Progenitor cell of endocrine pancreas (in vitro differentiated cells): ENCODE results near the gene CPS1. TPM values are rescaled to one million over a fixed set of nuclear protein-coding genes. Genes with fewer than 3 reads are reported as not detected.

Experiments
- DNase-seq: peaks from one replicate; pipeline ENCODE4 v3.0.0; 2021; ENCODE audit warnings: low spot score; ENCODE audit not compliant: unreplicated experiment
- H3K27ac Mint-ChIP-seq: 2 replicates; pipeline ENCODE4 v1.8.0; 2021; ENCODE audit warnings: mild to moderate bottlenecking, moderate library complexity, mixed read lengths
- H3K27me3 Mint-ChIP-seq: 2 replicates; pipeline ENCODE4 v1.8.0; 2021; ENCODE audit warnings: mixed read lengths
- H3K36me3 Mint-ChIP-seq: 2 replicates; pipeline ENCODE4 v1.8.0; 2022; ENCODE audit warnings: mixed read lengths; ENCODE audit not compliant: insufficient read depth
- H3K4me1 Mint-ChIP-seq: 2 replicates; pipeline ENCODE4 v1.8.0; 2021; ENCODE audit warnings: low read depth, mixed read lengths
- H3K4me3 Mint-ChIP-seq: 2 replicates; pipeline ENCODE4 v1.8.0; 2021; ENCODE audit warnings: low read depth, mild to moderate bottlenecking, moderate library complexity, mixed read lengths
- H3K9me3 Mint-ChIP-seq: 2 replicates; pipeline ENCODE4 v1.8.0; 2021; ENCODE audit warnings: low read depth, mixed read lengths
- total RNA-seq: library from RNA; stranded (reverse); gene quantifications from 2 replicates; pipeline ENCODE4 v1.2.1, GENCODE V29; 2021
- TF ChIP-seq, protein P1 (sequence below): fragments of 200-600 bp; sonication (generic); IDR thresholded peaks from one replicate; pipeline ENCODE4 v1.5.0; 2021; ENCODE audit warnings: antibody characterized with exemption, mild to moderate bottlenecking; ENCODE audit not compliant: unreplicated experiment

The CPS1 gene
- total RNA-seq, 1 donor from 2014 or later = 4.9 TPM

DNA sequence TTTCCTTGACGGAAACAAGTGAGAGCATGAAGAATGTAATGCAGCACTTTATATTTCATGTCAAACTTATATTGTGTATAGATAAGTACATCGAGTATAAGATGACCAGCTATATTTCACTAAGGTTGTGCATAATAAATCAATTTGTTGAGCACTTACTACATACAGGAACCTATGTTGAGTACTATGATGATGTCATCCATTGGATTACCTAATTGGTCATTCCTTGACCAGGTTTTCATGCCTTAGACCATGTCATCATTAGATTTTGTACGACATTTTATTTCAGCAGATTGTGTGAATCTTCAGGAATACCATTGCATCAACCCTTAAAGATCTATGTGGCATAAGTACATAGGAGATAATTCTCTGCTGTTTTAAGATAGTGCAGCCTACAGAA, 119.7 kb downstream of the CPS1 start:
- Mint-ChIP-seq H3K4me1 (no peaks in the 10 kb centered on the region), H3K9me3 (no peaks in the 10 kb centered on the region), H3K27me3 (no peaks in the 10 kb centered on the region), H3K36me3 (no peaks in the 10 kb centered on the region), H3K27ac (no peak overlapping the region), H3K4me3 (no peak overlapping the region)
- no peak for DNase-seq
- TF ChIP-seq, protein P1, sequence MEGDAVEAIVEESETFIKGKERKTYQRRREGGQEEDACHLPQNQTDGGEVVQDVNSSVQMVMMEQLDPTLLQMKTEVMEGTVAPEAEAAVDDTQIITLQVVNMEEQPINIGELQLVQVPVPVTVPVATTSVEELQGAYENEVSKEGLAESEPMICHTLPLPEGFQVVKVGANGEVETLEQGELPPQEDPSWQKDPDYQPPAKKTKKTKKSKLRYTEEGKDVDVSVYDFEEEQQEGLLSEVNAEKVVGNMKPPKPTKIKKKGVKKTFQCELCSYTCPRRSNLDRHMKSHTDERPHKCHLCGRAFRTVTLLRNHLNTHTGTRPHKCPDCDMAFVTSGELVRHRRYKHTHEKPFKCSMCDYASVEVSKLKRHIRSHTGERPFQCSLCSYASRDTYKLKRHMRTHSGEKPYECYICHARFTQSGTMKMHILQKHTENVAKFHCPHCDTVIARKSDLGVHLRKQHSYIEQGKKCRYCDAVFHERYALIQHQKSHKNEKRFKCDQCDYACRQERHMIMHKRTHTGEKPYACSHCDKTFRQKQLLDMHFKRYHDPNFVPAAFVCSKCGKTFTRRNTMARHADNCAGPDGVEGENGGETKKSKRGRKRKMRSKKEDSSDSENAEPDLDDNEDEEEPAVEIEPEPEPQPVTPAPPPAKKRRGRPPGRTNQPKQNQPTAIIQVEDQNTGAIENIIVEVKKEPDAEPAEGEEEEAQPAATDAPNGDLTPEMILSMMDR = no peak

- TF ChIP-seq, protein P1 = no peak
- Mint-ChIP-seq H3K4me3 (no peak overlapping the region), H3K4me1 (peaks cover 5% of the 10 kb centered on the region), H3K9me3 (peaks cover 3% of the 10 kb centered on the region), H3K36me3 (no peaks in the 10 kb centered on the region), H3K27ac (no peak overlapping the region), H3K27me3 (no peaks in the 10 kb centered on the region)
- no peak for DNase-seq
These were observed 125.1 kb downstream of the CPS1 start for GRCh38 chr2:210681491-210681890.

DNA sequence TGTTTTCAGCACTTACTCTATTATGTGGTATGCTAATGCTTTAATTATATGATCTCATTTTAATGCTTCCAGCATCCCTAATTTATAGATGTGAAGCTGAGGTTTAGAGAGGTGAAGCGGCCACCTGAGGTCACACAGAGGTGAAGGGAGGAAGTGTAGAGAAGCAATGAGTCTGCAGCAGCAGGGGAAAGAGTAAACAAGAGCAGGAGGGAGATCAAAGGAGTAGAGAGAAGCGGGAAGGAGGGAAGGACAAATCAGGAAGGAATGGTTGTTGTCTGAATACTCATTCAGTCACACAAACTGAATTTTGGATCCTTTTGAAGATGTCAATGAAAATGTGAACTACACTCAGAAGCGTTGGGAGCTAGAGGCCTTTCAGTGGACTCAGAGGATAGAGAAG, 130.0 kb downstream of the CPS1 start:
- H3K27ac Mint-ChIP-seq = no peak overlapping the region
- H3K36me3 Mint-ChIP-seq = no peaks in the 10 kb centered on the region
- peaks cover 7% of the 10 kb centered on the region for H3K9me3 Mint-ChIP-seq
- no peaks in the 10 kb centered on the region for H3K27me3 Mint-ChIP-seq
- TF ChIP-seq, protein P1 = no peak
- peaks cover 8% of the 10 kb centered on the region for H3K4me1 Mint-ChIP-seq
- no peak overlapping the region for H3K4me3 Mint-ChIP-seq
- no peak for DNase-seq

GRCh38 chr2:210687786-210688470, 131.5 kb downstream of the CPS1 start:
- Mint-ChIP-seq H3K4me3 (no peak overlapping the region), H3K27me3 (no peaks in the 10 kb centered on the region), H3K36me3 (no peaks in the 10 kb centered on the region), H3K27ac (no peak overlapping the region), H3K4me1 (peaks cover 8% of the 10 kb centered on the region), H3K9me3 (peaks cover 7% of the 10 kb centered on the region)
- DNase-seq = no peak
- TF ChIP-seq, protein P1 = no peak

DNA sequence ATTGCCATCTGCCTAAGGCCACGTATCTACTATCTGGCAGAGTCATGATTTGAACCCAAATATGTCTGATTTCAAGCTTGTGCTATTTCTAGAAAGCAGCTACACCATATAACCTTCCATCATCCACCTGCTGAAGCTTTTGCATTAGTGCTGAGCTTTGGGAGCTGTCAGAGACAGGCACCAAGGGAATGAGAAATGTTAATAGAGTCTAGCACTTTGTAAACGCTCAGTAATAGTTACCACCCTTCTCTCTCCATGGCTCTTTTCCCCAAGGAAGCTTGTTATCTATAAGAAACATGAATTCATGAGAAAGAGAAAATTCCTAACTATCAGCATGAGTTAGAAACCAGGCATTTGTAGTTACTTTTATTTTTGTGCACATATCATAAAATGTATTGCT, 151.5 kb downstream of the CPS1 start:
- Mint-ChIP-seq H3K27me3 (no peaks in the 10 kb centered on the region), H3K27ac (no peak overlapping the region), H3K4me1 (peaks cover 37% of the 10 kb centered on the region), H3K4me3 (no peak overlapping the region), H3K9me3 (peaks cover 6% of the 10 kb centered on the region), H3K36me3 (no peaks in the 10 kb centered on the region)
- no peak for DNase-seq
- TF ChIP-seq, protein P1 = no peak
